Nucleus accumbens (tissue), 56 donors: ENCODE measurements around the gene PRSS50.
"Not testable (repeated sequence)": the region's sequence is repeated elsewhere in the genome, so short reads cannot be mapped to it uniquely, and the experiment has no call there.

Experiments
- DNase-seq, 56 donors: peaks; one replicate each; lab custom pipeline; 2025; lab: John Stamatoyannopoulos, UW

Gene PRSS50, protein sequence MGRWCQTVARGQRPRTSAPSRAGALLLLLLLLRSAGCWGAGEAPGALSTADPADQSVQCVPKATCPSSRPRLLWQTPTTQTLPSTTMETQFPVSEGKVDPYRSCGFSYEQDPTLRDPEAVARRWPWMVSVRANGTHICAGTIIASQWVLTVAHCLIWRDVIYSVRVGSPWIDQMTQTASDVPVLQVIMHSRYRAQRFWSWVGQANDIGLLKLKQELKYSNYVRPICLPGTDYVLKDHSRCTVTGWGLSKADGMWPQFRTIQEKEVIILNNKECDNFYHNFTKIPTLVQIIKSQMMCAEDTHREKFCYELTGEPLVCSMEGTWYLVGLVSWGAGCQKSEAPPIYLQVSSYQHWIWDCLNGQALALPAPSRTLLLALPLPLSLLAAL

DNA sequence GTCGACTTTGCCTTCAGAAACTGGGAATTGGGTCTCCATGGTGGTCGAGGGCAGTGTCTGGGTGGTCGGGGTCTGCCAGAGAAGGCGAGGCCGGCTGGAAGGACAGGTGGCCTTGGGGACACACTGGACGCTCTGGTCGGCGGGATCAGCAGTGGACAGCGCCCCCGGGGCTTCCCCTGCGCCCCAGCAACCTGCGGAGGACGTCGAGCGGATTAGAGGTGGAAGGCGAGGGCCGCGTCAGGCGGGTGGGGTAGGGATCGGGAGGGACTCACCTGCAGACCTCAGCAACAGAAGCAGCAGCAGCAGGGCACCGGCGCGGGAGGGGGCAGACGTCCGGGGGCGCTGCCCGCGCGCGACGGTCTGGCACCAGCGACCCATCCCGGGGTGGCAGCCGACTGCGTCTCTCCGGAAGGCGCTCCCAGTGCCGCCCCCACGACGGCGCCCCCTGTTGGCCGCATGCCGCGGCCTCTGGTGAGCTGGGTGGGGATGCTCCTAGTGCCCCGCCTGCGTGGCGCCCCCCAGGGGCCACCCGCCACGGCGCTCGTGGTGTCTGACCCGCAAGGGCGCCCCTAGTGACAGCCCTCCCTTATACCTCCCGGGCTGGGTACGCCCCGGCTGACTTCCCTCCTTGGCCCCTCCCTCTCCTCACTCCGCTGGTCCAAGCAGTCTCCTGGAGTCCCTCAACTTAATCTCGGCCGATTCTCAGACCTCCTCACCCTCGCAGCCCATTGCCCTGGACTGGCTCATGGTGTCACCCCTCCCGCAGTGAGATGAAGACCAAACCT is at the start of gene PRSS50:
TSS of gene PRSS50 (minus strand) at position 423 of the 785 bp plus-strand sequence. CDS start at position 378, 45 bp downstream.
- DNase-seq = no peak

DNA sequence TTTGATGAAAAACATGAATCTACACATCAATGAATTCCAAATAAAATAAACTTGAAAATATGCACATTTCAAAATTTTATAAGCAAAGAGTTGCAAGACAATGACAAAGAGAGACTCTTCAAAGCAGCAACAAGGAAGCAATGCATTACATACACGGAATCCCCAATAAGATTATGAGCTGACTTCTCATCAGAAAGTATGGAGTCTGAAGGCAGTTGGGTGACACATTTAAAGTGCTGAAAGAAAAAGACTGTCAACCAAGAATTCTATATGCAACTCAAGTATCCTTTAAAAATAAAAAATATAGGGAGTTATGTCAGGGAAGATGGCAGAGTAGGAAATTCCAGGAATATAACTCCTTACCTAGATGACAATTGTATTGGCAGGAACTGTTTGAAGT is 46.5 kb upstream of the PRSS50 start:
- DNase-seq = no peak

DNA sequence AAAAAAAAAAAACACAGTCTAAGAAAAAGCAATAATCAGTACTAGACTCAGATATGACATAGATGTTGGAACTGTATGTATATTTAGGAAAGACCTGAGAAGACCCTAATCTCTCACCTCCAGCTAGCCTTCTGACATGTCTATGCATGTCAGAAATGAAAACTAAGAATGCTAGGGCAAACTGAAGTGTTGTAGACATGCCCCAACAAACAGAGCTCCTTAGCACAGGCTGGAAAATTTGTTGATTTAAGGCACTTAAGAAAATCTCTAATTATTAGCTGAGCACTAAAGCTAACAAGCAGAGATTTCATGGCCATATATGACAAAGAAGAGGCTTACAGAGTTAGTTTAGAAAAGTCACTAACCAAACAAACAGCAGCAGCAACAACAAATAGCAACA is 45.5 kb upstream of the PRSS50 start:
- DNase-seq = no peak

DNA sequence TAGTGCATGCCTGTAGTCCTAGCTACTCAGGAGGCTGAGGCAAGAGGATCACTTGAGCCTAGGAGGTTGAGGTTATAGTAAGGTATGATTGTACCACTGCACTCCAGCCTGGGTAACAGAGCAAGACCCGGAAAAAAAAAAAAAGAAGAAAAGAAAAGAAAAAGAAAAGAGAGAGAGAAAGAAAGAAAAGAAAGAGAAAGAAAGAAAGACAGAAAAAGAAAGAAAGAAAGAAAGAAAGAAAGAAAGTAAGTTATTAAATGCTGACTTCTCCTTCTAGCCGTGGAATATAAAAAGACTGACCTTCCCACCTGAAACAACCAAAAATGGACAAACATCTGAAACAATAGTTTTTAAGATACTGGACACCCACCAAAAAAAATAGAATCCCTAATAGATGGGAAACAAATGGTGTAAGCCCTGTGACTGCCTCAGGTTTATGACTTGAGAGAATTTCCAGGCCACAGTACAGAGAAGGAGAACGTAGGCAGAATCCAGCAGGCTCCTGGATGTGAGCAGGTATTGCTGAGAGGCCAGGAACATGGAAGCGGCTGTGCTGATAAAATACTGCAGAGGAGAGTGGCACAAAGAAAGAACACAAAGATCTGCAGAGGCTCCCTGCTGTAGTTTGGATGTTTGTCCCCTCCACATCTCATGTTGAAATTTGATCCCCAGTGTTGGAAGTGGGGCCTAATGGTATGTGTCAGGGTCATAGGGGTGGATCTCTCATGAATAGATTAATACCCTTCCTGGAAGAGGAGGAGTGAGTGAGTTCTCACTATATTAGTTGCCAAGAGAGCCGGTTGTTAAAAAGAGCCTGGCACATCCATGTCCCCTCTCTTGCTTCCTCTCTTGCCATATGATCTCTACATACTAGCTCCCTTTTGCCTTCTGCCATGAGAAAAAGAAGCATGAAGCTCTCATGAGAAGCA is 41.8 kb upstream of the PRSS50 start:
- no peak for DNase-seq

GRCh38 chr3:46756642-46757041 is 39.0 kb upstream of the PRSS50 start:
- DNase-seq = no peak

DNA sequence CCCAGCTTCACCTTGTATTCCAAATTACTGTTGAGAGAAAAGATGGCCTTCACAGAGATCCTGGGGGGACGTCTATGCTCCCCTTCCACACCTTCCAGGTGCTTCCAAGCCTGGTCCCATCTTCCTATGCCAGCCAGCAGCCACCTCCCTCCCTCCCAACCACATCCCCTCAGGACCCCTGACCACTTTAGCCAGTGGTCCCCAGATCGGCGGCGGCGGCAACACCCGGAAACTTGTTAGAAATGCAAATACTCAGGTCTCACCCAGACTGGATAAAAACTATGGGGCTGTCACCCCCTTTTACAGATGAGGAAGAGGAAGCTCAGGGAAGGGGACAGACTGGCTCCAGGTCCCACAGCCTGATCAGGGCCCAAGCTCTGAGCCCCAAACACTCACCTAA is 38.0 kb upstream of the PRSS50 start:
- no peak for DNase-seq

- DNase-seq = not testable (repeated sequence)
These were observed 35.5 kb upstream of the PRSS50 start for GRCh38 chr3:46753127-46753526.

- no peak for DNase-seq
These were observed 32.9 kb upstream of the PRSS50 start for GRCh38 chr3:46750555-46751038.

DNA sequence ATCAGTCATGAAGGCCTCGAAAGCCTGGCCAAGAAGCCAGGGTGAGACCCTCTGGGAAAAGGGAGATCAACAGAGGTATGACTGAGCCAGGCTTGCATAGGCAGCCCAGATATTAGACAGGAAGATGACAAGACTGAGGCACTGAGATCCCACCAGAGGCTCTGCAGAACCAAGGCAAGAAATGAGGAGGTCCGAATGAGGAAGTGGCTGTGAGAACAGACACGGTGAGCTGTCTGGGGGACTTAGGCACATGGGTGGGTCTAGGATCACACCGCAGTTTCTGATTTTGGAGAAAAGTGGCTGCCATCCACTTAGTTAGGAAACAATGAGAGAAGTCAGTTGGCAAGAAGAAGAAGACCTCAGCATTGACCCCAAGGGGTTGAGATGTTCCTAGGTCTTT is 31.5 kb upstream of the PRSS50 start:
- DNase-seq = no peak

GRCh38 chr3:46748170-46748569 is 30.5 kb upstream of the PRSS50 start:
- no peak for DNase-seq

DNA sequence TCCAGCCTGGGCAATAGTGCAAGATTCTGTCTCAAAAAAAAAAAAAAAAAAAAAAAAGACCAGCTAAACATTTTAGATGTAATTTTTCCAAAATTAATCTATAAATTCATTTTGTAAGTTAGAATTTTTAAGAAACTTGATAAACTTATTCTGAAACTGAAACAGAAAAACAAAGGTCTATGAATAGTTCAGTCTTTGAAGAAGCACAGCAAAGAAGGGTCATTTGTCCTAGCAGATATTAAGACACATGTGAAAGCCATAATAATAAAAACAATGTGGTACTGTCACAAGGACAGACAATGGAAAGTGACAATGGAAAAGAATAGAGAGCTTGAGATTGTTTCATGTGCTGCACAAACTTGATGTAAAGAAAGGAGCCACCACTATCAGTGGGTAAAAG is 29.0 kb upstream of the PRSS50 start:
- DNase-seq = no peak

- no peak for DNase-seq
These were observed 25.4 kb upstream of the PRSS50 start for GRCh38 chr3:46742992-46743585.

DNA sequence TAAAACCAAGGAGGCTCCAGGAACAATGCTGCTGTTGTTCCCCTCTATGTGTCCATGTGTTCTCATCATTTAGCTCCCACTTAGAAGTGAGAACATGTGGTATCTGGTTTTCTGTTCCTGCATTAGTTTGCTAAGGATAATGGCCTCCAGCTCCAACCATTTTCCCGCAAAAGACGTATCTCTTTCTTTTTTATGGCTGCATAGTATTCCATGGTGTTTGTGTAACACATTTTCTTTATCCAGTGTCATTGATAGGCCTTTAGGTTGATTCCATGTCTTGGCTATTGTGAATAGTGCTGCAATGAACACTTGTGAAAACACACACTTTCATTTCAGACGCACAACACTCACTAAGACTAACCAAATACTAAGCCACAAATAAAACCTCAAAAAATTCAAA is 21.9 kb upstream of the PRSS50 start:
- DNase-seq = not testable (repeated sequence)

DNA sequence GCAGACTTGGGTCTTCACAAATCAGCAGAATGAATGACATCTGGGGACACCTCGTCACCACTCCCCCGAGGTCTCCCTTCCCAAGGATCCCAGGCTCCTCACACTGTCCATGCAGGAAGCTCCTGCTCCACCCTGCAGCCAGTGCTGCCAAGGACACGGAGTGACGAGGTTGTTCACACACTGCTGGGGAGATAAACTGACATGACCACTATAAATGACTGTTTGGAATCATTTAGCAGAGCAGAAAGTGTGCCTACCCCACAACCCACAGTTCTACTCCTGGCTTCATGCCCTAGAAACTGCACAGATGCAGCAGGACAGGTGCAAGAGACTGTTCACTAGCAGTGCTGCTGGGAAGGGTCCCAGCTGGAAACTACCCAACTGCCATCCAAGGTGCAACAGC is 19.7 kb upstream of the PRSS50 start:
- no peak for DNase-seq

DNA sequence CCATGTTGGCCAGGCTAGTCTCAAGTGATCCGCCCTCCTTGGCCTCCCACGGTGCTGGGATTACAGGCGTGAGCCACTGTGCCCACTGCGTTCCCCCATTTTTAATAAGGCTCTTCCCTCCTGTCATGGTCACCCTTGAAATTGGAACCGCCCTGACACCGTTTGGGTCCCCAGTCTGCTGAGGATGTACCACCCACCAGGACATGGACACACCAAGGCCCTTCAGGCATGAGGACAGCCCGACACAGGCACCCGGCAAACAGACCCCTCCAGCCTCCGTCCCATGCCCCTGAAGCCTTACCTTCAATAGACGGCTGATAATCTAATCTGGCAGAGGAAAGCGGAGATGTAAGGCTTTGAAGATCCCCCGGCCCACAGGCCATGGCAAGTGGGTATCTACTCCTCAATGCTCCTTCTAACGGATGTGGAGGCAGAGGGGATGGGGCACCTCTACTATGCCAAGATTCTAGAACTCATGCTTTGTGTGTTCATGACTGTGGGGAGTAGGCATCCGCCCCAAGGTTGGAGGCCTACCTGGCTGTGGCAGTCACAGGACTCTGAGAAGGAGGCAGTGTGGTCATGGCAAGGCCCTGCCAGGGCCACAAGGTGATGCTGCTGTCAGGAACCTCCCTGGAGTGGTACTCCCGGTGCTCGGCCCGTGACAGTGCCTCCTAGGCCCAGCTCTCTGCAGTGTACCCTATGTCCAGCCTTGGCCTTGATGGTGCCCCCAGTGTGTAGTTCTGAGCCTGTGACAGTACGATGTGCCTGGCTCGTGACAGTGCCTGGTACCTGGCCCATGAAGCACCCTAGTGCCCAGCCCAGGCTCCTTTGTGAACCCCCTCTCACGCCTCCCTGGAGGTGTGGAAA is 18.6 kb upstream of the PRSS50 start:
- no peak for DNase-seq

- no peak for DNase-seq
These were observed 17.1 kb upstream of the PRSS50 start for GRCh38 chr3:46734773-46735172.

GRCh38 chr3:46733026-46733800 is 15.5 kb upstream of the PRSS50 start:
- no peak for DNase-seq

- no peak for DNase-seq
These were observed 14.1 kb upstream of the PRSS50 start for GRCh38 chr3:46731795-46732194.
